ENCODE data around the gene NKX1-1.

Gene NKX1-1

GRCh38 chr4:1408418-1408817, 2.2 kb upstream of the NKX1-1 start:
- Histone ChIP-seq H3K79me2 (no peaks in the 10 kb centered on the region), H2AFZ (no peak overlapping the region), H3K4me3 (ENCODE audit: low read depth, low read length) (no peak overlapping the region), H3K4me1 (no peaks in the 10 kb centered on the region), H3K9me3 (ENCODE audit: control insufficient read depth, low read length) (no peaks in the 10 kb centered on the region), H3K27ac (no peak overlapping the region), H3K9ac (no peak overlapping the region), H3K4me2 (ENCODE audit: low read length) (no peak overlapping the region), H3K36me3 (ENCODE audit: control insufficient read depth, insufficient read depth, low read length) (no peaks in the 10 kb centered on the region), H3K27me3 (ENCODE audit: control insufficient read depth, insufficient read depth, low read length) (peaks cover 17% of the 10 kb centered on the region)
- TF ChIP-seq CTCF (IDR thresholded peaks at IDR 0.05), result no peak

- peaks cover 17% of the 10 kb centered on the region for H3K27me3 ChIP-seq (ENCODE audit: control insufficient read depth, insufficient read depth, low read length)
- no peak for TF ChIP-seq CTCF (IDR thresholded peaks at IDR 0.05)
- H3K9me3 ChIP-seq (ENCODE audit: control insufficient read depth, low read length), result no peaks in the 10 kb centered on the region
- H3K36me3 ChIP-seq (ENCODE audit: control insufficient read depth, insufficient read depth, low read length), result no peaks in the 10 kb centered on the region
- H2AFZ ChIP-seq, result no peak overlapping the region
- H3K9ac ChIP-seq, result no peak overlapping the region
- no peak overlapping the region for H3K4me2 ChIP-seq (ENCODE audit: low read length)
- no peaks in the 10 kb centered on the region for H3K4me1 ChIP-seq
- no peak overlapping the region for H3K4me3 ChIP-seq (ENCODE audit: low read depth, low read length)
- no peak overlapping the region for H3K27ac ChIP-seq
- no peaks in the 10 kb centered on the region for H3K79me2 ChIP-seq
These were observed 1.6 kb upstream of the NKX1-1 start for GRCh38 chr4:1407657-1408333.

GRCh38 chr4:1406981-1407656, 877 bp upstream of the NKX1-1 start:
- Histone ChIP-seq H3K4me2 (ENCODE audit: low read length) (no peak overlapping the region), H3K9ac (no peak overlapping the region), H3K36me3 (ENCODE audit: control insufficient read depth, insufficient read depth, low read length) (no peaks in the 10 kb centered on the region), H3K4me3 (ENCODE audit: low read depth, low read length) (no peak overlapping the region), H3K27me3 (ENCODE audit: control insufficient read depth, insufficient read depth, low read length) (peaks cover 22% of the 10 kb centered on the region), H3K4me1 (no peaks in the 10 kb centered on the region), H3K27ac (no peak overlapping the region), H2AFZ (no peak overlapping the region), H3K9me3 (ENCODE audit: control insufficient read depth, low read length) (no peaks in the 10 kb centered on the region), H3K79me2 (no peaks in the 10 kb centered on the region)
- no peak for TF ChIP-seq CTCF (IDR thresholded peaks at IDR 0.05)

GRCh38 chr4:1405636-1406393, 427 bp downstream of the NKX1-1 start:
- Histone ChIP-seq H3K9ac (no peak overlapping the region), H3K4me1 (no peaks in the 10 kb centered on the region), H3K4me2 (ENCODE audit: low read length) (no peak overlapping the region), H3K4me3 (ENCODE audit: low read depth, low read length) (no peak overlapping the region), H3K79me2 (no peaks in the 10 kb centered on the region), H3K27me3 (ENCODE audit: control insufficient read depth, insufficient read depth, low read length) (peaks cover 22% of the 10 kb centered on the region), H3K27ac (no peak overlapping the region), H3K36me3 (ENCODE audit: control insufficient read depth, insufficient read depth, low read length) (no peaks in the 10 kb centered on the region), H3K9me3 (ENCODE audit: control insufficient read depth, low read length) (no peaks in the 10 kb centered on the region), H2AFZ (no peak overlapping the region)
- TF ChIP-seq CTCF (IDR thresholded peaks at IDR 0.05), result no peak

Measured in parathyroid adenoma (tissue), 2 donors.